Psoas muscle (tissue), 8 donors: ENCODE measurements around the gene RPS24. TPM values are rescaled to one million over a fixed set of nuclear protein-coding genes. Genes with fewer than 3 reads are reported as not detected.

Experiments
- ATAC-seq, 4 donors: fragments of 200-7000 bp; cut with Tn5 transposase; one replicate each; pipeline ENCODE4 v1.9.1; 2020; ENCODE audit warnings: moderate library complexity in 3 of 4, mild to moderate bottlenecking in 2 of 4
- DNase-seq, 2 donors: peaks; one replicate each; pipeline ENCODE4 v3.0.0-alpha.2; 2020
- H3K27ac ChIP-seq: fragments of 200-600 bp; one replicate; pipeline ENCODE4 v1.8.0; 2022
- H3K27me3 ChIP-seq, 3 donors: fragments of 200-600 bp in 1 of 3; one replicate each; pipeline versions ENCODE4 v1.6.1 to v1.8.0; 2013 to 2022; ENCODE audit warnings: low read length in 2 of 3, mild to moderate bottlenecking in 2 of 3, moderate library complexity in 1 of 3; ENCODE audit not compliant: insufficient read depth in 3 of 3
- H3K36me3 ChIP-seq, 2 donors: fragments of 200-600 bp in 1 of 2; one replicate each; pipeline versions ENCODE4 v1.6.1 to v1.8.0; 2013 to 2022; ENCODE audit warnings: low read depth in 1 of 2, mild to moderate bottlenecking in 1 of 2, moderate library complexity in 1 of 2; ENCODE audit not compliant: insufficient read depth in 1 of 2
- H3K4me1 ChIP-seq: fragments of 200-600 bp; one replicate; pipeline ENCODE4 v1.8.0; 2022
- H3K4me3 ChIP-seq: fragments of 200-600 bp; one replicate; pipeline ENCODE4 v1.8.0; 2022; ENCODE audit warnings: mild to moderate bottlenecking
- H3K9me3 ChIP-seq: fragments of 200-600 bp; one replicate; pipeline ENCODE4 v1.8.0; 2022
- whole genome bisulfite sequencing, 3 donors: extraction: QIAGEN DNeasy Blood & Tissue Kit; methylation state at CpG; one replicate each; pipeline versions ENCODE4 v1.1.6 to v1.1.7; 2013; 5-methylcytosine and 5-hydroxymethylcytosine counted together
- intact Hi-C, 2 donors: fragments of 100-400 bp; cut with DNase I; formaldehyde crosslinking; loops; one replicate each; pipeline versions ENCODE4 v1.11.0 to v1.14.2; 2022
- polyA plus RNA-seq, 3 donors: library from polyadenylated mRNA; stranded (reverse); fragments of 200-250 nt; gene quantifications; one replicate each; pipeline ENCODE4 v1.2.3, GENCODE V29; 2013
- total RNA-seq, 4 donors: library from RNA; stranded (reverse); fragmentation: NEBNext Ultra II Directional in 2 of 4; extraction: Animal tissue kit (Norgen Biotek cat#: 25700) in 2 of 4; gene quantifications; one replicate each; pipeline versions ENCODE4 v1.2.1 to v1.2.4, GENCODE V29; 2021 to 2023
- TF ChIP-seq, protein P1 (sequence below): fragments of 200-600 bp; IDR thresholded peaks from one replicate; pipeline ENCODE4 v1.8.0; 2022; ENCODE audit warnings: antibody characterized with exemption
- donor health status: healthy with polysubstance abuse.
- donor health status: DM: no; HTN: no; CAD: no; lungs with moderate emphysema.
- donor health status: Bipolar disorder and iron deficiency.
- donor health status: healthy.
- donor health status: DM: yes; HTN: yes; CAD: no.
- donor health status: DM: no; HTN: no; CAD: no.
- donor health status: DM: no; HTN: no; CAD: no.
- donor health status: DM: yes; HTN: yes; CAD: no.

Gene RPS24
- total and polyA plus RNA-seq, 7 donors = 980 to 4,077 (median 1,456) TPM

DNA sequence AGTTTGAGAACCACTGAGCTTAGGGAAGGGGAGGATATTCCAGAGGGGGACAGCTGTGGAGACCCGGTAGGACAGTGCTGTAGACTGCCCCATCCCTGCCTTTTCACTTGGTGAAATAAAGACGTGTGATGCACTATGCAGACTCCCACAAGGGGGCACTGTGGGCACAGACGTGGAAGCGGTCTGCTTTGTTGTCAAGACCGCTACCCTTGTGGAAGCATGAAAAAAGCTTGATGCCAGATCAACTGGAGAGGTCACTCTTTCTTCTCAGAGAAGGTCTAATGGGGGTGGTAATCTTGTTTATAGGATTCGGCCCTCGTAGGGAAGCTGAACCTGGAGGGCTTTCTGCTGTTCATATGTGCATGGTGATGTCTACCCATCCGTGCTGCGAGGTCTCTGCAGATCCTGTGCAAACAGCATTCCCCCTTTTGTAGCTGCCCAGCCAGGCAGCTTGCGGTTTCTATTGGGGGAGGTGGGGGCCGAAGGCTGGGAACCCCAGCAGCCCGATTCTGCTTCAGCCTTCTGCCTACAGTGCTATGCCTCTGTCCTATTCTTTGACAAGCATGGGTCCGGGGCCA is 13.7 kb downstream of the RPS24 start:
- no peaks in the 10 kb centered on the region for H3K9me3 ChIP-seq
- ATAC-seq (peak; percentile 75 to 89 (median 84)), DNase-seq (peak; percentile 87 to 92)
- H3K27ac ChIP-seq = no peak overlapping the region
- no peaks in the 10 kb centered on the region for H3K27me3 ChIP-seq
- H3K4me3 ChIP-seq = no peak overlapping the region
- intact Hi-C loops = loop anchor here (2.0 to 10.0 kb wide), 6 partner anchors 255 to 1150 kb away; partner anchors contain the start of gene ZMIZ1 (in 1 of the 2)
- H3K4me1 ChIP-seq = peaks cover 11% of the 10 kb centered on the region
- WGBS, 3 donors = 25 to 31% (median 26%) methylated on average over 13 of the region's 13 CpGs
- H3K36me3 ChIP-seq = peaks cover 2 to 12% of the 10 kb centered on the region in 2 donors
- TF ChIP-seq, protein P1, sequence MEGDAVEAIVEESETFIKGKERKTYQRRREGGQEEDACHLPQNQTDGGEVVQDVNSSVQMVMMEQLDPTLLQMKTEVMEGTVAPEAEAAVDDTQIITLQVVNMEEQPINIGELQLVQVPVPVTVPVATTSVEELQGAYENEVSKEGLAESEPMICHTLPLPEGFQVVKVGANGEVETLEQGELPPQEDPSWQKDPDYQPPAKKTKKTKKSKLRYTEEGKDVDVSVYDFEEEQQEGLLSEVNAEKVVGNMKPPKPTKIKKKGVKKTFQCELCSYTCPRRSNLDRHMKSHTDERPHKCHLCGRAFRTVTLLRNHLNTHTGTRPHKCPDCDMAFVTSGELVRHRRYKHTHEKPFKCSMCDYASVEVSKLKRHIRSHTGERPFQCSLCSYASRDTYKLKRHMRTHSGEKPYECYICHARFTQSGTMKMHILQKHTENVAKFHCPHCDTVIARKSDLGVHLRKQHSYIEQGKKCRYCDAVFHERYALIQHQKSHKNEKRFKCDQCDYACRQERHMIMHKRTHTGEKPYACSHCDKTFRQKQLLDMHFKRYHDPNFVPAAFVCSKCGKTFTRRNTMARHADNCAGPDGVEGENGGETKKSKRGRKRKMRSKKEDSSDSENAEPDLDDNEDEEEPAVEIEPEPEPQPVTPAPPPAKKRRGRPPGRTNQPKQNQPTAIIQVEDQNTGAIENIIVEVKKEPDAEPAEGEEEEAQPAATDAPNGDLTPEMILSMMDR = peak; percentile 86

DNA sequence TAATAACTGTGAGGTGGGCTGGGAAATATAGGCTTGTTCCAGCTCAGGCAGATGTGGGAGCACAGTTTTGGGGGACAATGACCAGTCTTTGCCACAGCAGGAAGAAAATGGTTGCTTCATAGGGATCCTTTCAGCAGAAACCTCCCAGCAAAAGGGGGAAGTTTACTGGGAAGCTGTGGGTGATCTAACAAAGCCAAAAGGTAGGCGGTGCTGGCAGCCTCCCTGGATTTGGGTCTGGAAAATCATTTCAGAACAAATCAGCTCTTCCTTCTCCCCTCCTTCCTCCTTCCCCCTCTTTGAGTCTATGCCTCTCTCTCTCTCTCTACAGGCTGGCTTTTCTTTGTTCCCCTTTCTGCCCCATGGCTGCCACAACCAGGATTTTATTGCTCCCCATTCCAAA is 16.2 kb downstream of the RPS24 start:
- no peak for DNase-seq
- no peaks in the 10 kb centered on the region for H3K9me3 ChIP-seq
- 75 to 82% methylated on average over 1 of the region's 1 CpG; no CpG with 5 or more reads in 1 of the 3 donors for WGBS, 3 donors
- ATAC-seq = no peak
- H3K27ac ChIP-seq = no peak overlapping the region
- no peaks in the 10 kb centered on the region for H3K36me3 ChIP-seq
- no peaks in the 10 kb centered on the region for H3K4me1 ChIP-seq
- TF ChIP-seq, protein P1 = no peak
- H3K27me3 ChIP-seq = no peaks in the 10 kb centered on the region
- intact Hi-C loops = loop anchor here (5.0 to 10.0 kb wide), 5 partner anchors 252 to 1147 kb away; partner anchors contain the start of gene ZMIZ1 (in 1 of the 2)
- no peak overlapping the region for H3K4me3 ChIP-seq

DNA sequence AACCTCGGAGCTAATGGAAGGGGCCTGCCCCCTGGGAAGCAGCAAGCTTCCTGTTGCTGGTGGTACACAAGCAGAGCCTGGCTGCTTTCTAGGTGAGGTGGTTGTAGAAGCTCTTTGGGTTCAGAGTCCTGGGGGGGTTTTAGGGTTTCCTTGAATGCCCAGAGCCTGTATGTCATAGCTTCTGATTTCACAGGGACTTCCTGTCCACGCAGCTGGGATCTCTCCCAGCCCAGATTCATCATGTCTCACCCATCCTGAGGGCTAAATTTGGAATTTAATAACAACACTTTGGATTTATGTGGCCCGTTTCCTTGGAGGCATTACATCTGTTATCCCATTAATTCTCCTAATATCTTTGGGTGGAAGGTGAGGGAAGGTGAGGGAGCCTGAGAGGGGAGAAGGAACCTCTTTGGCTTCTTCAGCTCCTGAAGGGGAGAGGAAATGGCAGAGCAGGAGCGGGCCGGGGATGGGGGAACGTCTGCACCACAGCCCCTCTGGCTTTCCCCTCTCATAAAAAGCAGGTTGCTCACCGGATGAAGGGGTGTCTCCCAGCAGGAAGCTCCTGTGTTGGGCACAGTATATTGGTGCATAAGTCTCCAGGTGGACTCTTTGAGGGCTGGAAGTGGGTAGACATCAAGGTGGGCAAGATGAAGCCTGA is 19.7 kb downstream of the RPS24 start:
- Histone ChIP-seq H3K4me1 (no peaks in the 10 kb centered on the region), H3K27me3 (no peaks in the 10 kb centered on the region), H3K27ac (no peak overlapping the region), H3K36me3 (no peaks in the 10 kb centered on the region), H3K4me3 (no peak overlapping the region), H3K9me3 (no peaks in the 10 kb centered on the region)
- intact Hi-C loops = no loop called here
- 56 to 67% (median 61%) methylated on average over 7 of the region's 7 CpGs for WGBS, 3 donors
- DNase-seq (no peak), ATAC-seq (no peak)
- TF ChIP-seq, protein P1 = no peak

DNA sequence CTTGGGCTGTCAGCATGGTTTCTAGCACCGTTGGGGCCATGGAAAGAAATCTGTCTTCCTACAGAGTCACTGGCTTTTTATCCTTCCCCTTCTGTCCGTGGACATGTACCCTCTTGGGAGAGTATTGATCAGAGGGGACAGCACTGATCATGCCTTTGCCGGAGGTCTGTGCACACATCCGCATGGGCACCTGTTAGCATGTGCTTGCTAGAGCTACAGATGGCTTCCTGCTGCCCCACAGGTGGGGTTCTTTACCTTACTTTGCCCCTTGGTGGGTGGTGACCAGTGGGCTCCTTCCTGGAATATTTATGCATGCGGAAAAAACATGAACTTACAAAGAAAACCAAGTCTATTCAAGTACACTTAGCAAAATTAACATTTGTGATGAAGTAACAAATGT is 24.9 kb downstream of the RPS24 start:
- TF ChIP-seq, protein P1 = no peak
- no peaks in the 10 kb centered on the region for H3K27me3 ChIP-seq
- H3K36me3 ChIP-seq = no peaks in the 10 kb centered on the region
- no peak overlapping the region for H3K27ac ChIP-seq
- no peak overlapping the region for H3K4me3 ChIP-seq
- 65 to 74% (median 70%) methylated on average over 5 of the region's 5 CpGs for WGBS, 3 donors
- intact Hi-C loops = no loop called here
- no peaks in the 10 kb centered on the region for H3K4me1 ChIP-seq
- no peaks in the 10 kb centered on the region for H3K9me3 ChIP-seq
- no peak for ATAC-seq
- DNase-seq = no peak
